GM12878 (cell line): ENCODE results near the gene CCNT2. TPM values are rescaled to one million over a fixed set of nuclear protein-coding genes. Genes with fewer than 3 reads are reported as not detected.

ENCODE experiments used
- ATAC-seq: fragments of 200-7000 bp; cut with Tn5 transposase; 3 replicates; pipeline ENCODE4 v1.9.1; 2020; ENCODE audit warnings: mild to moderate bottlenecking, moderate library complexity
- BruUV-seq: library from RNA; stranded (reverse); fragments of 400-500 nt; replicated peaks from 2 replicates; lab custom pipeline; 2021; lab: Mats Ljungman, UMichigan
- CTCF ChIA-PET: fragments of 300-600 bp; sonication (Branson Sonifier 250); formaldehyde crosslinking; extraction: SDS; loops from one replicate; lab custom pipeline; 2021; ENCODE audit warnings: inconsistent platforms; lab: Yijun Ruan, JAX
- POLR2A ChIA-PET: fragments of 350-600 bp; formaldehyde crosslinking; extraction: SDS; loops from one replicate; lab custom pipeline; 2021; ENCODE audit warnings: inconsistent platforms; lab: Charles Lee
- RAD21 ChIA-PET: fragments of 300-600 bp; sonication (Branson Sonifier 250); formaldehyde crosslinking; loops from one replicate; lab custom pipeline; 2023; ENCODE audit warnings: antibody characterized with exemption; ENCODE audit not compliant: unreplicated experiment; lab: Charles Lee
- SMC1A ChIA-PET: fragments of 300-600 bp; sonication (Branson Sonifier 250); formaldehyde crosslinking; loops from one replicate; lab custom pipeline; 2023; ENCODE audit not compliant: unreplicated experiment, uncharacterized antibody; lab: Charles Lee
- DNase-seq: peaks from one replicate; pipeline ENCODE4 v3.0.0-alpha.2; 2011; ENCODE audit warnings: low read depth, low spot score
- FAIRE-seq: peaks from 3 replicates; lab custom pipeline; 2011; peaks lifted over from hg19 to GRCh38; lab: Jason Lieb, UNC
- H2AFZ ChIP-seq: 2 replicates; pipeline ENCODE4 v1.6.0; 2011; ENCODE audit warnings: low read depth, low read length, control low read depth; ENCODE audit not compliant: control insufficient read depth
- H3K27ac ChIP-seq: 2 replicates; pipeline ENCODE4 v1.5.1; 2011; ENCODE audit warnings: control low read depth; ENCODE audit not compliant: control insufficient read depth, insufficient read depth
- H3K27me3 ChIP-seq, 2 experiments: replicated peaks in 1 of 2; 2 replicates each; pipeline versions ENCODE4 v1.6.0 to v1.6.1; 2011; ENCODE audit warnings: low read length in 1 of 2; ENCODE audit not compliant: control insufficient read depth in 2 of 2, insufficient read depth in 2 of 2
- H3K36me3 ChIP-seq, 2 experiments: 2 replicates each; pipeline ENCODE4 v1.5.1; 2011; ENCODE audit warnings: low read length in 1 of 2; ENCODE audit not compliant: control insufficient read depth in 2 of 2, insufficient read depth in 2 of 2
- H3K4me1 ChIP-seq: 2 replicates; pipeline ENCODE4 v1.6.1; 2011; ENCODE audit warnings: mild to moderate bottlenecking, low read length, moderate library complexity, mixed read lengths; ENCODE audit not compliant: control insufficient read depth, insufficient read depth
- H3K4me2 ChIP-seq: 2 replicates; pipeline ENCODE4 v1.6.0; 2011; ENCODE audit warnings: control low read depth; ENCODE audit not compliant: control insufficient read depth, insufficient read depth
- H3K4me3 ChIP-seq: fragments of 200-600 bp; sonication (generic); 2 replicates; pipeline ENCODE4 v1.5.1; 2016
- H3K79me2 ChIP-seq: 2 replicates; pipeline ENCODE4 v1.6.0; 2011; ENCODE audit warnings: low read length; ENCODE audit not compliant: control insufficient read depth, insufficient read depth
- H3K9ac ChIP-seq: 2 replicates; pipeline ENCODE4 v1.8.0; 2011; ENCODE audit warnings: low read length, control low read depth, mixed read lengths; ENCODE audit not compliant: control insufficient read depth, insufficient read depth
- H3K9me3 ChIP-seq: replicated peaks from 3 replicates; pipeline ENCODE4 v1.5.1; 2011; ENCODE audit warnings: mild to moderate bottlenecking, low read length; ENCODE audit not compliant: control insufficient read depth, insufficient read depth
- H4K20me1 ChIP-seq: 2 replicates; pipeline ENCODE4 v1.6.0; 2011; ENCODE audit not compliant: control insufficient read depth, insufficient read depth
- CHD4 ChIP-seq: fragments of 200-600 bp; sonication (generic); IDR thresholded peaks from 2 replicates; pipeline ENCODE4 v1.6.1; 2016; ENCODE audit warnings: mild to moderate bottlenecking
- EED ChIP-seq: sonication (generic); IDR thresholded peaks from 2 replicates; pipeline ENCODE4 v1.6.1; 2016; ENCODE audit warnings: antibody characterized with exemption, low read depth
- MYC ChIP-seq: IDR thresholded peaks from 2 replicates; pipeline ENCODE4 v1.6.1; 2011; ENCODE audit warnings: mild to moderate bottlenecking, low read length, moderate library complexity, inconsistent platforms; ENCODE audit not compliant: insufficient read depth, insufficient replicate concordance, insufficient read length, severe bottlenecking
- PRDM15 ChIP-seq: fragments of 450-650 bp; formaldehyde crosslinking; IDR thresholded peaks from 2 replicates; pipeline ENCODE4 v1.4.0; 2020; ENCODE audit warnings: mild to moderate bottlenecking, moderate library complexity
- RBBP5 ChIP-seq: fragments of 200-600 bp; sonication (generic); conservative IDR thresholded peaks from 2 replicates; pipeline ENCODE4 v1.6.1; 2016
- SIN3A ChIP-seq: IDR thresholded peaks from 2 replicates; pipeline ENCODE4 v1.6.1; 2012; ENCODE audit warnings: low read depth, low read length, improper control_type of control experiment
- USF1 ChIP-seq: IDR thresholded peaks from 2 replicates; pipeline ENCODE4 v1.6.1; 2011; ENCODE audit warnings: borderline replicate concordance, low read depth, mild to moderate bottlenecking, moderate library complexity, mixed read lengths, low read length; ENCODE audit not compliant: insufficient read depth; ENCODE audit errors: extremely low read length
- WGBS: methylation state at CpG from one replicate; pipeline ENCODE4 v1.1.6; 2016; ENCODE audit warnings: low lambda C conversion rate; ENCODE audit not compliant: insufficient replicate concordance, insufficient coverage; ENCODE audit errors: missing lambda C conversion rate; 5-methylcytosine and 5-hydroxymethylcytosine counted together
- in situ Hi-C: fragments of 300-500 bp; cut with MboI; formaldehyde crosslinking; loops from 9 replicates; pipeline ENCODE4 v1.14.3; 2018; ENCODE audit warnings: mixed read lengths
- intact Hi-C: fragments of 100-400 bp; cut with micrococcal nuclease; formaldehyde crosslinking; loops from one replicate; pipeline ENCODE4 v1.14.2; 2022; ENCODE audit not compliant: unreplicated experiment
- polyA plus RNA-seq, 11 experiments: library from polyadenylated mRNA; depleted of rRNA in 4 of 11; unstranded in 6 of 11; stranded (reverse) in 5 of 11; fragments of >200 nt; fragmentation: Nextera tagmentation in 4 of 11; fragmentation: Illumina TruSeq in 1 of 11; extraction: Ambion mirVana in 4 of 11; extraction: Trizol in 1 of 11; gene quantifications; 1 replicate in 1 of 11; 2 replicates in 10 of 11; pipeline versions ENCODE4 v1.2.1 to v1.2.3, GENCODE V29; 2011 to 2016; ENCODE audit warnings: inconsistent platforms in 2 of 11, missing spikeins in 2 of 11, low read depth in 1 of 11
- total RNA-seq, 4 experiments: library from RNA; depleted of rRNA in 3 of 4; stranded (reverse); fragments of >200 nt in 3 of 4; fragmentation: Illumina TruSeq in 1 of 4; extraction: Trizol in 1 of 4; gene quantifications; 2 replicates each; pipeline versions ENCODE4 v1.2.1 to v1.2.3, GENCODE V29; 2013 to 2021

CCNT2 gene
- total and polyA plus RNA-seq, 10 of the 15 experiments (the other 5 are each of a cell fraction or from before 2014, with no cell fraction given), result 6.0 to 25.6 (median 20.0) TPM

GRCh38 chr2:134954065-134954464 is 35.4 kb downstream of the CCNT2 start:
- no peak overlapping the region for H2AFZ ChIP-seq
- ATAC-seq (no peak), FAIRE-seq (no peak), DNase-seq (no peak)
- ChIA-PET CTCF (interaction anchor here (0.8 kb wide), 1 partner anchor 756 kb away, joined by 3 read pairs; no protein-coding TSS in a partner anchor), POLR2A (no interaction called here), RAD21 (no interaction called here), SMC1A (interaction anchor here (0.8 kb wide), 1 partner anchor 11 kb away, joined by 3 read pairs; no protein-coding TSS in a partner anchor)
- no peaks in the 10 kb centered on the region for H3K79me2 ChIP-seq
- H3K4me1 ChIP-seq, result no peaks in the 10 kb centered on the region
- no peaks in the 10 kb centered on the region for H3K27me3 ChIP-seq
- 98% methylated on average over 5 of the region's 5 CpGs for WGBS
- H3K4me2 ChIP-seq, result no peak overlapping the region
- in situ Hi-C loops (no loop called here), intact Hi-C loops (no loop called here)
- H3K9me3 ChIP-seq, result no peaks in the 10 kb centered on the region
- H3K27ac ChIP-seq, result no peak overlapping the region
- H3K36me3 ChIP-seq, result peaks cover 11 to 21% of the 10 kb centered on the region in 2 experiments
- H3K9ac ChIP-seq, result no peak overlapping the region
- no peak overlapping the region for H3K4me3 ChIP-seq
- TF ChIP-seq MYC (no peak), PRDM15 (CRISPR knock-in tag) (no peak), EED (no peak), RBBP5 (no peak), USF1 (no peak), SIN3A (no peak), CHD4 (no peak)
- H4K20me1 ChIP-seq, result no peaks in the 10 kb centered on the region
- BruUV-seq, result TSS peak; percentile 3
